ENCODE data around the gene MRPS31.
"Not testable (repeated sequence)": the region's sequence is repeated elsewhere in the genome, so short reads cannot be mapped to it uniquely, and the experiment has no call there.

The MRPS31 gene

GRCh38 chr13:40789275-40790153 lies 18.5 kb upstream of the MRPS31 start, which contains the start of gene SLC25A15:
Gene SLC25A15 (plus strand): TSS chr13:40789611. CDS start chr13:40793227, 3,616 bp downstream.
- DNase-seq (ENCODE audit: low spot score), result peak; percentile 53

- DNase-seq (ENCODE audit: low spot score), result not testable (repeated sequence)
Observed at GRCh38 chr13:40788540-40789274, 17.7 kb upstream of the MRPS31 start.

GRCh38 chr13:40787062-40787461 lies 16.1 kb upstream of the MRPS31 start:
- DNase-seq (ENCODE audit: low spot score), result no peak

GRCh38 chr13:40786568-40786996 lies 15.6 kb upstream of the MRPS31 start:
- DNase-seq (ENCODE audit: low spot score), result no peak

- DNase-seq (ENCODE audit: low spot score), result no peak
Observed at GRCh38 chr13:40784540-40784939, 13.6 kb upstream of the MRPS31 start.

GRCh38 chr13:40782971-40783370 lies 12.0 kb upstream of the MRPS31 start:
- DNase-seq (ENCODE audit: low spot score), result not testable (repeated sequence)

GRCh38 chr13:40781717-40782116 lies 10.7 kb upstream of the MRPS31 start:
- DNase-seq (ENCODE audit: low spot score), result no peak

GRCh38 chr13:40780822-40781401 lies 9.9 kb upstream of the MRPS31 start:
- no peak for DNase-seq (ENCODE audit: low spot score)

- no peak for DNase-seq (ENCODE audit: low spot score)
Observed at GRCh38 chr13:40779796-40780285, 8.9 kb upstream of the MRPS31 start.

- DNase-seq (ENCODE audit: low spot score), result no peak
Observed at GRCh38 chr13:40779049-40779448, 8.1 kb upstream of the MRPS31 start.

- DNase-seq (ENCODE audit: low spot score), result no peak
Observed at GRCh38 chr13:40777809-40778175, 6.8 kb upstream of the MRPS31 start.

GRCh38 chr13:40777166-40777808 lies 6.3 kb upstream of the MRPS31 start:
- peak; percentile 25 for DNase-seq (ENCODE audit: low spot score)

GRCh38 chr13:40776681-40777165 lies 5.7 kb upstream of the MRPS31 start:
- DNase-seq (ENCODE audit: low spot score), result no peak

GRCh38 chr13:40776232-40776631 lies 5.2 kb upstream of the MRPS31 start:
- DNase-seq (ENCODE audit: low spot score), result no peak

GRCh38 chr13:40774672-40775071 lies 3.7 kb upstream of the MRPS31 start:
- no peak for DNase-seq (ENCODE audit: low spot score)

GRCh38 chr13:40772765-40773473 lies 1.9 kb upstream of the MRPS31 start:
- no peak for DNase-seq (ENCODE audit: low spot score)

- DNase-seq (ENCODE audit: low spot score), result peak; percentile 20
Observed at GRCh38 chr13:40770609-40770933, 419 bp downstream of the MRPS31 start.

GRCh38 chr13:40769970-40770369 lies 1.0 kb downstream of the MRPS31 start:
- no peak for DNase-seq (ENCODE audit: low spot score)

GRCh38 chr13:40765602-40766001 lies 5.4 kb downstream of the MRPS31 start:
- no peak for DNase-seq (ENCODE audit: low spot score)

GRCh38 chr13:40764587-40765403 lies 6.2 kb downstream of the MRPS31 start:
- no peak for DNase-seq (ENCODE audit: low spot score)

Measured in putamen (tissue), 1 donor.